GM12891 (cell line): ENCODE data around the gene FOXP3.

Experiments used
- DNase-seq: peaks from one replicate; pipeline ENCODE4 v3.0.0; 2011; ENCODE audit warnings: low spot score; ENCODE audit not compliant: insufficient read length
- FAIRE-seq: peaks from 2 replicates; lab custom pipeline; 2011; peaks lifted over from hg19 to GRCh38; lab: Jason Lieb, UNC
- PAX5 ChIP-seq: IDR thresholded peaks from 2 replicates; pipeline ENCODE4 v1.6.1; 2011; ENCODE audit warnings: low read length, moderate library complexity, mild to moderate bottlenecking; ENCODE audit not compliant: insufficient read depth, severe bottlenecking
- POLR2A ChIP-seq: IDR thresholded peaks from 2 replicates; pipeline ENCODE4 v1.6.1; 2011; ENCODE audit warnings: low read depth, low read length, control low read depth
- POLR2AphosphoS5 ChIP-seq: IDR thresholded peaks from 2 replicates; pipeline ENCODE4 v1.6.1; 2011; ENCODE audit warnings: low read depth, low read length, control low read depth
- POU2F2 ChIP-seq: IDR thresholded peaks from 2 replicates; pipeline ENCODE4 v1.6.1; 2011; ENCODE audit warnings: low read depth, mild to moderate bottlenecking, control low read depth, low read length, moderate library complexity
- SPI1 ChIP-seq: IDR thresholded peaks from 2 replicates; pipeline ENCODE4 v1.6.1; 2011; ENCODE audit warnings: low read depth, low read length, control low read depth
- TAF1 ChIP-seq: IDR thresholded peaks from 2 replicates; pipeline ENCODE4 v1.6.1; 2011; ENCODE audit warnings: low read depth, low read length, control low read depth

FOXP3 gene

DNA sequence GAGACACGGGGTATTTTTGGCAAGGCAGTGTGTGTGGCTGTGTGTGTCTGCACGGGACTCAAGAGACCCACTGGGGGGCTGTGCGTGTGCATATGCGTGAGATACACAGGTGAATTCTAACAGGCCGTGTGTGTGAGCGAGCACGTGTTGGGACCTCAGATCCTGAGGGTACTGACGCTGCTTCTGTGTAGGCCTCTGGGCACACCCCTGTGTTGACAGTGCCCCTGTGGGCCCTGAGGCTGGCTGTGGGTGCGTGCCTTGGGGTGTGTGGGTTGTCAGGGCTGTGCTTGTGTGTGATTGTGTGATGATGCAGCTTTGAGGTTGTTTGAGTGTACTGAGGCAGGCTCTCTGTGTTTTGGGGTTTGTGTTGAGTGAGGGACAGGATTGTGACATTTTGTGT is 13.9 kb downstream of the FOXP3 start:
- DNase-seq, result no peak
- TF ChIP-seq POU2F2 (no peak), TAF1 (no peak), POLR2AphosphoS5 (no peak), SPI1 (no peak), PAX5 (no peak), POLR2A (no peak)
- FAIRE-seq, result no peak

DNA sequence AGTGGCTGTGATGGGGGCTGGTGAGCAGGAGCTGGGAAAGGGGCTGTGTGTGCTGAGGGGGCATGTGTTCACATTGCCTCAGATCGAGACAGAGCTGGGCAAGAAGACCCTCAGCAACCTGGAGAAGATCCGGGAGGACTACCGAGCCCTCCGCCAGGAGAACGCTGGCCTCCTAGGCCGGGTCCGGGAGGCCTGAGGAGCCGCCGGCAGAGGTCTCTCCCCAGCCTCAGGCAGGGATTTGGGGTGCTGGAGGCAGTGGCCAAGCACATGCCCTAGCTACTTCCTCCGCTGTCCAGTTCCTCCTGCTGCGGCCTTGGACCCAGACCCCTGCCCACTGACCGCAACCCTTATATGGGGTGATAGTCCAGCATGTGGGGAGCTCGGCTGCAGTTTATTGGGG is 14.4 kb downstream of the FOXP3 start:
- FAIRE-seq (no peak), DNase-seq (no peak)
- TF ChIP-seq POLR2AphosphoS5 (no peak), POU2F2 (no peak), POLR2A (no peak), TAF1 (no peak), PAX5 (no peak), SPI1 (no peak)

DNA sequence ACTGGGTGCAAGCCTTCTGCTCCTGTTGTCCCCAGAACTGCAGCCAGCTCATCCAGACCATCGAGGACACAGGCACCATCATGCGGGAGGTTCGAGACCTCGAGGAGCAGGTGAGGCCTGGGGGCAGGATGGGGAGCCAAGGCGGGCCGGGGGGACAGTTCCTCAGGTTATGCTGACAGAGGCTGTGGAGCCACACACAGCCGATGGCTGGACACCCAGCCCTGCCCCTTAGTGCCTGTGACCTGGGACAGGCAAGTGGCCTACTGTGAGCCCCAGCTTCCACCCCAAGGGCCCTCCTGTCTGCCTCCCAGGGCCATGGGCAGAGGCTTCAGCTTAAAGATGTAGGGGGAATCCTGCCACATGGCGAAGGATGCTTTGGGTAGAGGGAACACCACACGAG is 14.9 kb downstream of the FOXP3 start:
- FAIRE-seq (no peak), DNase-seq (no peak)
- TF ChIP-seq TAF1 (no peak), SPI1 (no peak), POLR2A (no peak), POU2F2 (no peak), POLR2AphosphoS5 (no peak), PAX5 (no peak)

DNA sequence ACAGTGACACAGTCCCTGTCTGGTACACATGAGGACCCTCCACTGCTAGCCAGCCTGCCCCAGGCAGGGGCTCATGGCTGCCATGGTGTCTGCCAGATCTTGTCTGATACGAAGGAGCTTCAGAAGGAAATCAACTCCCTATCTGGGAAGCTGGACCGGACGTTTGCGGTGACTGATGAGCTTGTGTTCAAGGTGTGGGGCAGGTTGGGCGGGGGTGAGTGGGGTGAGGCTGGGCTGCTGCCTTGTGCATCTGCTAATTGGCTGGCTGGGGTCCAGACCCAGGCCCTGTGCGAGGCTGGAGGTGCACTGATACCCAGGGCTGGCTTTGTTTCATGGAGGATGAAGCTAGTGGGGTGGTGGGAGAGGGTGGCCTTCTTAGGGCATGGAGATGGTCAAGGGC is 15.4 kb downstream of the FOXP3 start:
- TF ChIP-seq SPI1 (no peak), POU2F2 (no peak)
- DNase-seq, result no peak
- FAIRE-seq, result no peak

DNA sequence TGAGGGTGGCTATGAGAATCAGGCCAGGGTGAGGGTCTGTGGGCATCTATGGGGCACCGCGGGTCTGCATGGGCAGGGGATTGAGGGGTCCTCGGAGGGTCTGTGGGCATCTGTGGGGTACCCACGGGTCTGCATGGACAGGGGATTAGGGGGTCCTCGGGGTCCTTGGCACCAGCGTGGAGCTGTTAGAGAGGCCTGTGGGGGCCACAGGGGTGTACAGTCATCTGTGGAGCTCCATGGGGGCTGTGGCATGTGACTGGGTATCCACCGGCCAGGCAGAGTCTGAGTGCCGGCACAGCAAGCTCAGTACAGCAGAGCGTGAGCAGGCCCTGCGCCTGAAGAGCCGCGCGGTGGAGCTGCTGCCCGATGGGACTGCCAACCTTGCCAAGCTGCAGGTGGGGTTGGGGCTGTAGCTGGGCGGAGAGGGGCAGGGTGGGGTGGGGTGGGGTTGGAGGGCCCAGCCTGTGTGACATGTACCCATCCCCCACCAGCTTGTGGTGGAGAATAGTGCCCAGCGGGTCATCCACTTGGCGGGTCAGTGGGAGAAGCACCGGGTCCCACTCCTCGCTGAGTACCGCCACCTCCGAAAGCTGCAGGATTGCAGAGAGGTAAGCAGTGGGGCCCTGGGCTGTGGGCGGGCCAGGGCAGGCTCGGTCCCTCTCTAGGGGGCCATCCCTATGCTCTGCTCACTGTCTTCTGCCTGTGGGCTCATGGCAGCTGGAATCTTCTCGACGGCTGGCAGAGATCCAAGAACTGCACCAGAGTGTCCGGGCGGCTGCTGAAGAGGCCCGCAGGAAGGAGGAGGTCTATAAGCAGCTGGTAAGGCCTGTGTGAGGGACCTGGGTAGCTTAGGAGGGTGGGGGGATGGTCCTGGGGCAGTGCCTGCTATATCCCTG is 16.3 kb downstream of the FOXP3 start:
- FAIRE-seq, result no peak
- TF ChIP-seq PAX5, result no peak
- TF ChIP-seq POLR2AphosphoS5, result no peak
- TF ChIP-seq SPI1, result no peak
- no peak for TF ChIP-seq POLR2A
- no peak for TF ChIP-seq POU2F2
- no peak for TF ChIP-seq TAF1
- no peak for DNase-seq

DNA sequence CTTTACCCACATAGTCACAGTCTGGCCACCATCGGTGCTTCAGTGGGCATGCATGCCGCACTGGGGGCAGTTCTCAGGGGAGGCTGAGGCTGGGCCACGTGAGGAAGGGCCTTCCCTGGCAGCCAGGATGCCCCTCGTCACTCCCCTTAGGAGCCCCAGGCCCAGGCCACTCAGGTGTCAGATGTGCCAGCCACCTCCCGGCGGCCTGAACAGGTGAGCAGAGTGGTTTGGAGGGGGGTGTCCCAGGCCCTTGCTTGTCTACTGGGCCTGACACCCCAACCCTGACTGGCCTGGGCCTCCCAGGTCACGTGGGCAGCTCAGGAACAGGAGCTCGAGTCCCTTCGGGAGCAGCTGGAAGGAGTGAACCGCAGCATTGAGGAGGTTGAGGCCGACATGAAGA is 17.2 kb downstream of the FOXP3 start:
- FAIRE-seq (no peak), DNase-seq (no peak)
- TF ChIP-seq TAF1 (no peak), POLR2AphosphoS5 (no peak), SPI1 (no peak), POLR2A (no peak)

DNA sequence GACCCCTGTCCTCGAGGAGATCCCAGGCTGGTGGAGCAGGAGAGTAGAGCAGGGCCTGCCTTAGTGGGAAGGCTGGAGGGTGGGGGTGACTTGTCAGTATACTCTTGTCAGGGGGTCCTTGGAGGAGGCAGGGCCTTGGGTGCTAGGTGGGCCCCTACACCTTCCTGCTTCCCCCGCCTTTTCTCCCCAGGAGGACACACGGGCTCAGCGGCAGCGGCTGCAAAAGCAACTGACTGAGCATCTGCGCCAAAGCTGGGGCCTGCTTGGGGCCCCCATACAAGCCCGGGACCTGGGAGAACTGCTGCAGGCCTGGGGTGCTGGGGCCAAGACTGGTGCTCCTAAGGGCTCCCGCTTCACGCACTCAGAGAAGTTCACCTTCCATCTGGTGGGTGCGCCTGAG is 18.0 kb downstream of the FOXP3 start:
- no peak for TF ChIP-seq PAX5
- FAIRE-seq (no peak), DNase-seq (no peak)

DNA sequence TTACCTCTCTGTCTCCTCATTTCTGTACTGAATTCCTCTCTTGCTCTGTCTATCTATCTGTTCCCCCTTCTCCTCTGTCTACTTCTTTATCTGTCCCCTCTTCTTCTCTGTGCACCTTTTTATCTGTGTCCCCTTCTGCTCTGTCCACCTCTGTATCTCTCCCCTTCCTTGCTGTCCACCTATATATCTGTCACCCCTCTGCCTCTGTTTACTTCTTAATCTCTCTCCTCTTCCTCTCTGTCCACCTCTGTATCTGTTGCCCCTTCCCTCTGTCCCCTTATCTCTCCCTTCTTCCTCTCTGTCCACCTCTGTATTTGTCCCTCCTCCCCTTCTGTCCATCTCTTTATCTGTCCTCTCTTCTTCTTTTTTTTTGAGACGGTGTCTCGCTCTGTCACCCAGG is 20.3 kb downstream of the FOXP3 start:
- FAIRE-seq (no peak), DNase-seq (no peak)
- TF ChIP-seq POLR2AphosphoS5 (no peak), TAF1 (no peak), POU2F2 (no peak), POLR2A (no peak), PAX5 (no peak), SPI1 (no peak)

DNA sequence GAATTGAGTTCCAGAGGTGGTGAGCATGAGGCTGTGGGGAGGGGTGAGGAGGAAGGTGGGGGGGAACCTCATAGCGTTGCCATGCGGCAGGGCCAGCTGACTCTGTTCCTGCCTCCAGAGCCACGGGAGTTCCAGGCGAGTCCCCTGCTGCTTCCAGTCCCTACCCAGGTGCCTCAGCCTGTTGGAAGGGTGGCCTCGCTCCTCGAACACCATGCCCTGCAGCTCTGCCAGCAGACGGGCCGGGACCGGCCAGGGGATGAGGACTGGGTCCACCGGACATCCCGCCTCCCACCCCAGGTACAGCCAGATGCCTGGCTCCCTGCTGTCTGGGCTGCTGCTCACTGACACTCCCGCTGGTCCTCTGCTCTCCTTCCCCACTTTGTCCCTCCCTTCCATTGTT is 21.3 kb downstream of the FOXP3 start:
- no peak for DNase-seq
- FAIRE-seq, result no peak
- TF ChIP-seq SPI1, result no peak
- no peak for TF ChIP-seq POLR2A
- no peak for TF ChIP-seq POU2F2
- TF ChIP-seq POLR2AphosphoS5, result no peak

DNA sequence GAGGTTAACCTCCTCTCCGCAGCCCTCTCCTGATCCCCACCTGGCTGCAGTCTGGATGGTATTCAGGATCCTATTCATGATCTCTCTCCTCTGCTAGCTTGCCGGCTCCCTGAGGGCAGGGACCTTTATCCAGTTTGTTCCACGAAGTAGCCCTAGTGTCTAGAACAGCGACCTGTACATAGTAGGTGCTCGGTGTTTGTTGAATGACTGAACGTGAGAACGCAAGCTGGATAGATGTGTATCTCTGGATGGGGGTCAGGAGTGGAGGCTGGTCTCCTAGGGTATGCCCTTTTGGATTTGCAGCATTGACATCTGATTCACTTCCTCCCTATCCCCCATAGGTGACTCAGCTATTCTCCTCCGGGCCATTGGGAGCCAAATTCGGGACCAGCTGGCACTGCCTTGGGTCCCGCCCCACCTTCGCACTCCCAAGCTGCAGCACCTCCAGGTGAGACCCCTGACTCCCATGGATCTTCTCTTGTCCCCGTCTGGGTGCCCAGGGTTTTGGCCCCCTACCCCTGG is 21.9 kb downstream of the FOXP3 start:
- no peak for FAIRE-seq
- no peak for DNase-seq
- TF ChIP-seq PAX5 (no peak), POLR2A (no peak), POLR2AphosphoS5 (no peak), POU2F2 (no peak), SPI1 (no peak), TAF1 (no peak)
